Peyer's patch (tissue), 4 donors: Measurements from ENCODE around the gene NCS1. TPM values are rescaled to one million over a fixed set of nuclear protein-coding genes. Genes with fewer than 3 reads are reported as not detected.

Experiments used
- DNase-seq, 3 donors: peaks; one replicate each; pipeline ENCODE4 v3.0.0-alpha.2; 2017 to 2019
- H3K27ac ChIP-seq, 4 donors: fragments of 200-600 bp; sonication (generic); one replicate each; pipeline ENCODE4 v1.5.1; 2016 to 2019
- H3K27me3 ChIP-seq, 2 donors: fragments of 200-600 bp; sonication (generic); one replicate each; pipeline ENCODE4 v1.5.1; 2019
- H3K36me3 ChIP-seq, 3 donors: fragments of 200-600 bp; sonication (generic); one replicate each; pipeline ENCODE4 v1.5.1; 2016 to 2019
- H3K4me1 ChIP-seq, 4 donors: fragments of 200-600 bp; sonication (generic); one replicate each; pipeline ENCODE4 v1.5.1; 2016 to 2019
- H3K4me3 ChIP-seq, 4 donors: fragments of 200-600 bp; sonication (generic); 1 replicate in 3 of 4; 2 replicates in 1 of 4; pipeline ENCODE4 v1.5.1; 2016 to 2019; ENCODE audit warnings: mild to moderate bottlenecking in 1 of 4
- H3K9me3 ChIP-seq, 4 donors: fragments of 200-600 bp; sonication (generic); one replicate each; pipeline ENCODE4 v1.5.1; 2016 to 2019; ENCODE audit warnings: mild to moderate bottlenecking in 1 of 4
- POLR2A ChIP-seq, 2 donors: fragments of 450-650 bp; IDR thresholded peaks; one replicate each; pipeline ENCODE4 v1.5.1; 2017; ENCODE audit warnings: antibody characterized with exemption in 2 of 2, mild to moderate bottlenecking in 2 of 2, moderate library complexity in 2 of 2
- total RNA-seq, 4 donors: library from RNA; depleted of rRNA; stranded (reverse); fragments of >200 nt; gene quantifications; one replicate each; pipeline ENCODE4 v1.1.0, GENCODE V29; 2016
- TF ChIP-seq, protein P1 (sequence below), 6 experiments: fragments of 450-650 bp in 4 of 6; fragments of 200-600 bp in 2 of 6; sonication (generic) in 1 of 6; IDR thresholded peaks; one replicate each; pipeline ENCODE4 v1.5.1; 2017 to 2019; ENCODE audit warnings: antibody characterized with exemption in 6 of 6, mild to moderate bottlenecking in 3 of 6, moderate library complexity in 1 of 6

NCS1 gene
- total RNA-seq, 4 donors from 2014 or later: 0.70 to 6.6 (median 4.1) TPM

DNA sequence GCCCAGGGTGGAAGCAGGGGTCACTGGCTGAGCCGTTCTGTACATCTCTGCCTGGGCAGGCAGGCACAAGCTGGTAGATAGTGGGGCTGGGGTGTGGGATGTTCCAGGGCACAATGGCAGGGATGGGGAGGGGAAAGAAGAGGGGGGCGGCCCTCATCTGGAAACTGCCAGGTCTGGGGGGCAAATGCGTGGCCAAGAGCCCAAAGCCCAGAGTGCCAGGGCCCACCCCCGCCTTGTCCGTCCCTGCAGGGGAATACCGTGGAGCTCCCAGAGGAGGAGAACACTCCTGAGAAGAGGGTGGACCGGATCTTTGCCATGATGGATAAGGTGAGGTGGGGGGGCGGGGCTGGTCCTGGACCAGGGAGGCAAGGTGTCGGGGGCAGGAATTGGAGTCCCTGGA is 50.6 kb downstream of the NCS1 start:
- Histone ChIP-seq H3K36me3 (no peaks in the 10 kb centered on the region), H3K4me3 (no peak overlapping the region), H3K9me3 (peaks cover 0 to 4% (median 0%) of the 10 kb centered on the region in 4 donors), H3K27ac (no peak overlapping the region), H3K4me1 (no peaks in the 10 kb centered on the region), H3K27me3 (no peaks in the 10 kb centered on the region)
- TF ChIP-seq, protein P1, sequence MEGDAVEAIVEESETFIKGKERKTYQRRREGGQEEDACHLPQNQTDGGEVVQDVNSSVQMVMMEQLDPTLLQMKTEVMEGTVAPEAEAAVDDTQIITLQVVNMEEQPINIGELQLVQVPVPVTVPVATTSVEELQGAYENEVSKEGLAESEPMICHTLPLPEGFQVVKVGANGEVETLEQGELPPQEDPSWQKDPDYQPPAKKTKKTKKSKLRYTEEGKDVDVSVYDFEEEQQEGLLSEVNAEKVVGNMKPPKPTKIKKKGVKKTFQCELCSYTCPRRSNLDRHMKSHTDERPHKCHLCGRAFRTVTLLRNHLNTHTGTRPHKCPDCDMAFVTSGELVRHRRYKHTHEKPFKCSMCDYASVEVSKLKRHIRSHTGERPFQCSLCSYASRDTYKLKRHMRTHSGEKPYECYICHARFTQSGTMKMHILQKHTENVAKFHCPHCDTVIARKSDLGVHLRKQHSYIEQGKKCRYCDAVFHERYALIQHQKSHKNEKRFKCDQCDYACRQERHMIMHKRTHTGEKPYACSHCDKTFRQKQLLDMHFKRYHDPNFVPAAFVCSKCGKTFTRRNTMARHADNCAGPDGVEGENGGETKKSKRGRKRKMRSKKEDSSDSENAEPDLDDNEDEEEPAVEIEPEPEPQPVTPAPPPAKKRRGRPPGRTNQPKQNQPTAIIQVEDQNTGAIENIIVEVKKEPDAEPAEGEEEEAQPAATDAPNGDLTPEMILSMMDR (IDR thresholded peaks at IDR 0.05): no peak
- DNase-seq: no peak

DNA sequence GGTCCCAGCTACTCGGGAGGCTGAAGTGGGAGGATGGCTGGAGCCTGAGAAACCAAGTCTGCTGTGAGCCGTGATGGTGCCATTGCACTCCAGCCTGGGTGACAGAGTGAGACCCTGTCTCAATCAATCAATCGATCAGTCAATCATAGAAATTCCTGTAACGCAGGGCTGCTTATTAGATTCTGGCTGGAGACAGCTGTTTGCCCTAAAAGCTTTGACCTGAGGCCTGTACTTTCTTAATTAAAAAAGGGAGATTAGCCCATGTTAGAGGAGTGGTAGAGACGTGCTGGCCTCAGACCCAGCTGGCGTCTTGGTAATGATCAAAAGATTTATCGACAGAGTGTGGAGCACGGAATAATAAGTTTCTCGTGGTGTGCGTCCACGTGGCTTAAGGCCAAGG is 52.9 kb downstream of the NCS1 start:
- Histone ChIP-seq H3K27me3 (no peaks in the 10 kb centered on the region), H3K27ac (no peak overlapping the region), H3K36me3 (no peaks in the 10 kb centered on the region), H3K4me1 (no peaks in the 10 kb centered on the region), H3K4me3 (no peak overlapping the region), H3K9me3 (peaks cover 0 to 5% (median 0%) of the 10 kb centered on the region in 4 donors)
- DNase-seq: no peak
- TF ChIP-seq POLR2A (IDR thresholded peaks at IDR 0.05): no peak
- TF ChIP-seq, protein P1 (IDR thresholded peaks at IDR 0.05): no peak

DNA sequence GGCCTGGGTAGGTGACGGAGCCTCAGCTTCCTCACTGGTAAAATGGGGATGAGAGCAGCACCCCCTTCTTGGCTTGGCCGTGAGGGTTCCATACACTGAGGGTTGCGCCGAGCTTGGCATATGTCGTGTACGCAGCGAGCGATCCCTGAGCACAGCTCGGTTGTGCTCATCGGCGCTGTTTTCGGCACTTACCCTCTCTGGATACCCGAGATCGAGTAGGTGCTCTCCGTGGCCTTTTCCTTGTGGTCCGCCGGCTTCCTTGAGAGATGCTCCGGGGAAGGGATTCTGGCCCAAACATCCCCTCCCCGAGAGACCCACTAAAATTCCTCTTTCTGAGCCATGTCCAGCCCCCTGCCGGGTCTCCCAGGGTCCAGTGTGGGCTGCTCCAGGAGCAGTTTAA is 53.4 kb downstream of the NCS1 start:
- Histone ChIP-seq H3K27me3 (no peaks in the 10 kb centered on the region), H3K9me3 (peaks cover 0 to 5% (median 0%) of the 10 kb centered on the region in 4 donors), H3K36me3 (no peaks in the 10 kb centered on the region), H3K4me1 (no peaks in the 10 kb centered on the region), H3K27ac (no peak overlapping the region), H3K4me3 (no peak overlapping the region)
- DNase-seq: peak in 1 of 3 donors; percentile 20
- no peak for TF ChIP-seq POLR2A (IDR thresholded peaks at IDR 0.05)
- TF ChIP-seq, protein P1 (IDR thresholded peaks at IDR 0.05): no peak

DNA sequence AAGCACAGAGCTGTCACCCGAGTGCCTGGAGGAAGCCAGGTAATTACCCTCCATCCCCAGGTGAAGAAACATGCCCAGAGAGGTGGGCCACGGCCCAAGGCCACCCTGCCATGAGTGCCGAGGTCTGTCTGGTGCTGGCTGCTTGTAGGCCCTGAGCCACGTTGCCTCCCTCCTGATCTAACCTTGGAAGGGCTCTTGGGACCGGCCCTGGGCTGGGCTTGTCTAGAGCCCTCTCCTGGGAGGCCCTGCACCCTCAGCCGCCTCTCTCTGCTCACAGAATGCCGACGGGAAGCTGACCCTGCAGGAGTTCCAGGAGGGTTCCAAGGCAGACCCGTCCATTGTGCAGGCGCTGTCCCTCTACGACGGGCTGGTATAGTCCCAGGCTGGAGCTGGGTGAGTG is 53.9 kb downstream of the NCS1 start:
- peak in 1 of 3 donors; percentile 42 for DNase-seq
- peaks cover 0 to 5% (median 0%) of the 10 kb centered on the region in 4 donors for H3K9me3 ChIP-seq
- H3K4me3 ChIP-seq: no peak overlapping the region
- TF ChIP-seq, protein P1 (IDR thresholded peaks at IDR 0.05): no peak
- TF ChIP-seq POLR2A (IDR thresholded peaks at IDR 0.05): no peak
- no peak overlapping the region for H3K27ac ChIP-seq
- no peaks in the 10 kb centered on the region for H3K4me1 ChIP-seq
- no peaks in the 10 kb centered on the region for H3K27me3 ChIP-seq
- no peaks in the 10 kb centered on the region for H3K36me3 ChIP-seq

DNA sequence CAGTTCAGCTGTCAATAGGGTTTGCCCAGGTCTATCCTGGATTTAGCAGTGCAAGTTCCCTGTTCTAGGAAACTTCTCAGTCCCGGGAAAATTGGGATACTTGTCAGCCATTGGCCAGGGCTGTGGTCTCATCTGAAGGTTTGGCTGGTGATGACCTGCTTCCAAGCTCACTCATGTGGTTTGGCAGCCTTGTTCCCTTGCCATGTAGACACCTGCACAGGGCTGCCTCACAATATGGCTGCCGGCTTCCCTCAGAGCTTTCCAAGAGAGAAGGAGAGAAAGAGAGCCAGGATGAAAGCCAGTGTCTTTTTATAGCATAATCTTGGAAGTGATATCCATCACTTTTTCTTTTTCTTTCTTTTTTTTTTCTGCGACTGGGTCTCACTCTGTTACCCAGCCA is 55.6 kb downstream of the NCS1 start:
- Histone ChIP-seq H3K4me1 (no peaks in the 10 kb centered on the region), H3K9me3 (peaks cover 0 to 5% (median 0%) of the 10 kb centered on the region in 4 donors), H3K4me3 (no peak overlapping the region), H3K36me3 (no peaks in the 10 kb centered on the region), H3K27ac (no peak overlapping the region), H3K27me3 (no peaks in the 10 kb centered on the region)
- DNase-seq: no peak
- TF ChIP-seq, protein P1 (IDR thresholded peaks at IDR 0.05): no peak
- TF ChIP-seq POLR2A (IDR thresholded peaks at IDR 0.05): no peak

DNA sequence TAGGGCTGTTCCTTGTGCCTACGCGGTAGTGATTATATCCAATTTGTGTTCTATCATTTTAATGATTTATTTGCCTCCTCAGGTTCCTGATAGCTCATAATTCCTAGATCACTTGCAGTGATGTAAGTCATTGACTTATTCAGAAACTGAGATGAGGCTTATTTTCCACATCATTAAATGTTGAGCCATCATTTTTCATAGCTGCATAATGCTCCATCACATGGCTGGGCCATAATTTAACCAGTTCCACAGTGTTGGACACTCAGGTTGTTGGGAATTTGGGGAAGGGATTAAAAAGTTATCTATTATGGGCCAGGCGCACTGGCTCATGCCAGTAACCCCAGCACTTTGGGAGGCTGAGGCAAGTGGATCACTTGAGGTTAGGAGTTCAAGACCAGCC is 57.6 kb downstream of the NCS1 start:
- H3K27me3 ChIP-seq: no peaks in the 10 kb centered on the region
- H3K4me3 ChIP-seq: no peak overlapping the region
- H3K4me1 ChIP-seq: no peaks in the 10 kb centered on the region
- H3K9me3 ChIP-seq: peaks cover 0 to 5% (median 0%) of the 10 kb centered on the region in 4 donors
- no peak for DNase-seq
- H3K36me3 ChIP-seq: no peaks in the 10 kb centered on the region
- H3K27ac ChIP-seq: no peak overlapping the region
- no peak for TF ChIP-seq POLR2A (IDR thresholded peaks at IDR 0.05)
- TF ChIP-seq, protein P1 (IDR thresholded peaks at IDR 0.05): no peak
